Brain microvascular endothelial cell (primary cell): ENCODE data around the gene UQCC3.
"Not testable (repeated sequence)": the region's sequence is repeated elsewhere in the genome, so short reads cannot be mapped to it uniquely, and the experiment has no call there.

ENCODE experiments used
- DNase-seq: peaks from one replicate; pipeline ENCODE4 v3.0.0-alpha.2; 2020
- H3K27ac ChIP-seq: fragments of 250-450 bp; sonication (Bioruptor Pico); 2 replicates; pipeline ENCODE4 v1.5.1; 2020; ENCODE audit warnings: mild to moderate bottlenecking, moderate library complexity
- H3K27me3 ChIP-seq: fragments of 250-450 bp; sonication (Bioruptor Pico); replicated peaks from 2 replicates; pipeline ENCODE4 v1.5.1; 2020; ENCODE audit warnings: mild to moderate bottlenecking
- H3K36me3 ChIP-seq: fragments of 250-450 bp; sonication (Bioruptor Pico); replicated peaks from 2 replicates; pipeline ENCODE4 v1.5.1; 2020; ENCODE audit warnings: mild to moderate bottlenecking
- H3K4me3 ChIP-seq: 2 replicates; pipeline ENCODE4 v1.5.1; 2011; ENCODE audit warnings: low read depth, mild to moderate bottlenecking, control low read depth, low read length, moderate library complexity
- CTCF ChIP-seq: IDR thresholded peaks from 2 replicates; pipeline ENCODE4 v1.5.1; 2011; ENCODE audit warnings: low read depth, mild to moderate bottlenecking, moderate library complexity, low read length, control low read depth, inconsistent platforms; ENCODE audit errors: missing control alignments
- in situ Hi-C: cut with HindIII; loops from 2 replicates; pipeline ENCODE4 v1.10.0; 2017; ENCODE audit warnings: low sequenced_read_pairs, low pct_ligation_motif_present

UQCC3 gene

DNA sequence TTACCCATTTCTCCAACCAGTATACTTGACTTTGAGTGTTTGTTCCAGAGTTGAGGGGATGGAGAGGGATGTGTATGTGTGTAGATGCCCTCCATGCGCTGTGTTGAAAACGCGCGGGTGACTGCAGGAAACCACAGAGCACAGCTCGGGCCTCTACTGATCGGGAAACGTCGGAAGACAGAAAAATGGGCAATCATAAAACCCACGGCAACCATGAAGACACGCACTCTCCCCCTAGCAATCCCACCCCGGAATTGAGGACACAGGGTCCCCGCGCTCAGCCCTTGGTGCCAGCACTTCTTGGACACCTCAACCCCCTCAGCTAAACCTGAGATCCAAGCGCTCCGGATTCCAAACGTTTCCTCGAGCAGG lies 251 bp upstream of the UQCC3 start:
- TF ChIP-seq CTCF, result no peak
- Histone ChIP-seq H3K27me3 (no peaks in the 10 kb centered on the region), H3K4me3 (peak overlapping the region; percentile 85), H3K27ac (peak overlapping the region; percentile 78), H3K36me3 (peaks cover 13% of the 10 kb centered on the region)
- peak; percentile 28 for DNase-seq
- in situ Hi-C loops, result no loop called here

GRCh38 chr11:62673196-62673525 lies 1.7 kb downstream of the UQCC3 start:
- Histone ChIP-seq H3K27me3 (no peaks in the 10 kb centered on the region), H3K27ac (no peak overlapping the region), H3K36me3 (peaks cover 12% of the 10 kb centered on the region), H3K4me3 (no peak overlapping the region)
- DNase-seq, result no peak
- in situ Hi-C loops, result no loop called here
- TF ChIP-seq CTCF, result no peak

DNA sequence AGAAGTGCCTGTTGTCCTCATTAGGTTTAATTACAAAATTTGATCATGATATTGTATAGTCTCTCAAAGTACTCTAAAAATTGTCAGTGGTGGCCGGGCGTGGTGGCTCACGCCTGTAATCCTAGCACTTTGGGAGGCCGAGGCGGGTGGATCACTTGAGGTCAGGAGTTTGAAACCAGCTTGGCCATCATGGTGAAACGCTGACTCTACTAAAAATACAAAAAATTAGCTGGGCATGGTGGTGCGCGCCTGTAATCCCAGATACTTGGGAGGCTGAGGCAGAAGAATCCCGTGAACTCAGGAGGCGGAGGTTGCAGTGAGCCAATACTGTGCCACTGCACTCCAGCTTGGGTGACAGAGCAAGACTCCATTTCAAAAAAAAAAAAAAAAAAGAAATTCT lies 3.9 kb downstream of the UQCC3 start:
- H3K4me3 ChIP-seq, H3K27me3 ChIP-seq, DNase-seq, in situ Hi-C loops, H3K27ac ChIP-seq: not testable (repeated sequence)
- peaks cover 12% of the 10 kb centered on the region for H3K36me3 ChIP-seq

- Histone ChIP-seq H3K27me3 (no peaks in the 10 kb centered on the region), H3K27ac (no peak overlapping the region), H3K4me3 (no peak overlapping the region), H3K36me3 (peaks cover 12% of the 10 kb centered on the region)
- DNase-seq, result no peak
- in situ Hi-C loops, result no loop called here
- no peak for TF ChIP-seq CTCF
Measured at GRCh38 chr11:62676698-62677097, 5.2 kb downstream of the UQCC3 start.

DNA sequence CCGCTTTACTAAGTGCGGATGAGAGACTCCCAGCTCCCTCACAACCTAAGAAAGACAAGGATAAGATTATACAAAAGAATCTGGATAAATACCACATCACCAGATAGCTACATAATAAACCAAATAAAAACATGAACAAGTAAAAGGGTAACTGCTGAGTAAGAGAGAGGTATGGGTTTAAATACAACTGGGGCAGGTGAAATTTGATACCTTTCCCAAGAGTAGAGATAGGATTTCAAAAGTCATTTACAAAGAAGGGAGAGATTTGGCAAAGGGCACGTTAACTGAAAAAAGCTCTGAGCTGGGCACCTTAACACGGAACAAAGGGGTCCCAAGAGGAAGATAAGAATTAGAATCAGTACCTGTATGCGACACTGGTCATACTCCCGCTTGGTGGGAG lies 5.7 kb downstream of the UQCC3 start:
- no peak for TF ChIP-seq CTCF
- no peak overlapping the region for H3K27ac ChIP-seq
- no peaks in the 10 kb centered on the region for H3K27me3 ChIP-seq
- in situ Hi-C loops, result no loop called here
- H3K36me3 ChIP-seq, result peaks cover 12% of the 10 kb centered on the region
- H3K4me3 ChIP-seq, result no peak overlapping the region
- DNase-seq, result no peak

DNA sequence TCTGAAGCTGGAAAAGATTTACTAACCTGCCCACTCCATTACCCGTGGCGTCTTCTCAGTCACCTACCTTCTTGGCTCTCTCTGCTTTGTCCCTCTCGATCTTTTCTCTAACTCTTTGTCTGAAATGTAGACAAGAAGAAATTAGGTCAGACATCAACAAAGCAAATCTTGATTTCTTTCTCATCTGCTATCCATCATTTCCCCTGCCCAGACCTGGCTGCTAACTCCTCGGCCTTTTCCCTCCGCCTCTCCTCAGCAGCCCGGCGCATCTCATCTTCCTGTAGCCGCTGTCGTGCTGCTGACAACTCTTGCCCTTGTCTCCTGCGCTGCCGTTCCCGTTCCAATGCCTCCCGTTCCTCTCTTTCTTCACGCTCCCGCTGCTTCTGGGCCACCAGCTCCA lies 6.2 kb downstream of the UQCC3 start:
- TF ChIP-seq CTCF, result no peak
- Histone ChIP-seq H3K4me3 (peak overlapping the region; percentile 95), H3K36me3 (peaks cover 12% of the 10 kb centered on the region), H3K27me3 (no peaks in the 10 kb centered on the region), H3K27ac (no peak overlapping the region)
- in situ Hi-C loops, result no loop called here
- DNase-seq, result no peak
